IPS-15b (cell line): ENCODE measurements around the gene ECPAS.
"Not testable (repeated sequence)": the region's sequence is repeated elsewhere in the genome, so short reads cannot be mapped to it uniquely, and the experiment has no call there.

ENCODE experiments used
- H3K27me3 ChIP-seq: one replicate; pipeline ENCODE4 v1.6.1; 2013; ENCODE audit warnings: low read length; ENCODE audit not compliant: control insufficient read depth, insufficient read depth
- H3K36me3 ChIP-seq: one replicate; pipeline ENCODE4 v1.6.1; 2013; ENCODE audit warnings: low read length; ENCODE audit not compliant: control insufficient read depth, insufficient read depth
- H3K4me1 ChIP-seq: one replicate; pipeline ENCODE4 v1.6.1; 2013; ENCODE audit warnings: mild to moderate bottlenecking, low read length; ENCODE audit not compliant: control insufficient read depth, insufficient read depth
- H3K4me3 ChIP-seq: one replicate; pipeline ENCODE4 v1.5.1; 2013; ENCODE audit warnings: low read depth, low read length
- H3K9ac ChIP-seq: one replicate; pipeline ENCODE4 v1.6.1; 2013; ENCODE audit warnings: low read depth, mild to moderate bottlenecking, low read length
- H3K9me3 ChIP-seq: one replicate; pipeline ENCODE4 v1.6.1; 2013; ENCODE audit warnings: mild to moderate bottlenecking, low read length; ENCODE audit not compliant: control insufficient read depth, insufficient read depth

Gene ECPAS

GRCh38 chr9:111405701-111406100 is 78.5 kb downstream of the ECPAS start:
- Histone ChIP-seq H3K36me3 (peaks cover 9% of the 10 kb centered on the region), H3K4me1 (peaks cover 8% of the 10 kb centered on the region), H3K9ac (no peak overlapping the region)

DNA sequence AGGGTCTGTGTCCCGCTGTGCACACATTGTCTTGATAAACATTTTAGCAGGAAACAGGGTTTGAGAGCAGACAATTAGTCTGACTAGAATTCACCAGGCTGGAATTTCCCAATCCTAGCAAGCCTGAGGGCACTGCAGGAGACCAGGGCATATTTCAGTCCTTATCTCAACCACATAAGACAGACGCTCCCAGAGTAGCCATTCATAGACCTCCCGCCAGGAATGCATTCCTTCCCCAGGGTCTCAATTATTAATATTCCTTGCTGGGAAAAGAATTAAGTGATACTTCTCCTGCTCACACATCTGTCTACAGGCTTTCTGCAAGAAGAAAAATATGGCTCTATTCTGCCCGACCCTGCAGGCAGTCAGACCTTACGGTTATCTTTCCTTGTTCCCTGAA is 82.7 kb downstream of the ECPAS start:
- not testable (repeated sequence) for H3K4me1 ChIP-seq, H3K27me3 ChIP-seq, H3K9ac ChIP-seq, H3K4me3 ChIP-seq, H3K9me3 ChIP-seq, H3K36me3 ChIP-seq

More at GRCh38 chr9:111405701-111406100, 78.5 kb downstream of the ECPAS start:
- no peaks in the 10 kb centered on the region for H3K27me3 ChIP-seq
- no peak overlapping the region for H3K4me3 ChIP-seq
- no peaks in the 10 kb centered on the region for H3K9me3 ChIP-seq

DNA sequence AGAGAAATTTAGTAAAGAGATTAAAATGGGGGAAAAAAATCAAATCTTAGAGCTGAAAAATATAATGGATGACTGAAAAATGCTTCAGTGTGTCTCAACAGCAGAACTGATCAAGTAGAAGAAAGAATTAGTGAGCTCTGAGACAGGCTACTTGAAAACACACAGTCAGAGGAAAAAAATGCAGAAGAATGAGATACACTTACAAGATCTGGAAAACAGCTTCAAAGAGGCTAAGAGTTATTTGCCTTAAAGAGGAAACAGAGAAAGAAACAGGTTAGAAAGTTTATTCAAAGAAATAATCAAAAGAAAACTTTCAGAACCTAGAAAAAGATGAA is 83.7 kb downstream of the ECPAS start:
- H3K4me3 ChIP-seq: no peak overlapping the region
- no peaks in the 10 kb centered on the region for H3K27me3 ChIP-seq
- H3K36me3 ChIP-seq: peaks cover 6% of the 10 kb centered on the region
- no peaks in the 10 kb centered on the region for H3K9me3 ChIP-seq
- no peak overlapping the region for H3K9ac ChIP-seq
- H3K4me1 ChIP-seq: no peaks in the 10 kb centered on the region

DNA sequence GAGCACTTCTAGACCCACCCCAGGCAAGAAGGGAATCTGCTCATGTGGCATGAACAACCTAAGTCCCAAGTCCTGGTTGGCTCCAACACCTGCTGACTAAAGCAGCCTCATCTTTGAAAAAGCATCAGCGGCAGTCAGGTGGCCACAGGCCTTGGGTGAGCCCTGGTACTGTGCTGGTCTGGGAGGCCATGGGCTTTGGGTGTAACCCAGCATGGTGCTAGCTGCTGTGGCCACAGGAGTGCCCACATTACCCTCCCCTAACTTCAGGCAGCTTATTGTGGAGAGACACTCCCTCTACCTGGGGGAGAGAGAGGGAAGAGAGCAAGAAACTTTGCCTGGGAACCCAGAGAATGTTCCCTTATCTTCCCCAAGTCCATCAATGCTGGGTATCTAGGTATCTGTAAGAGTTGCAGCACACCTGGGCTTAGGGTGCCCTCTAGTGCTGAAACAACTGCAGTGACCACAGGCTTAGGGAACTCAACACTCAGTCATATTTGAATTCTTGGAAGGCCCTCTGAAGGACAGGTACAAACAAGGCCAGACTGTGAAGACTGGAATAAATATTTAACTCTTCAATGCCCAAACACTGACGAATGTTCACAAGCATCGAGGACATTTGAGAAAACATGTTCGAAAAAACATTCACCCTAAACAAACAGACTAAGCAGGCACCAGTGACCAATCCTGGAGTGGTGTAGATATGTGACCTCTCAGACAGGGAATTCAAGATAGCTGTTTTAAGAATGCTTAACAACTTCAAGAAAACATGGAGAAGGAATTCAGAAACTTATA is 84.2 kb downstream of the ECPAS start:
- Histone ChIP-seq H3K4me1 (no peaks in the 10 kb centered on the region), H3K4me3 (no peak overlapping the region), H3K27me3 (no peaks in the 10 kb centered on the region), H3K9me3 (no peaks in the 10 kb centered on the region), H3K36me3 (peaks cover 11% of the 10 kb centered on the region), H3K9ac (no peak overlapping the region)

- Histone ChIP-seq H3K4me1 (no peaks in the 10 kb centered on the region), H3K27me3 (no peaks in the 10 kb centered on the region), H3K36me3 (peaks cover 12% of the 10 kb centered on the region), H3K4me3 (no peak overlapping the region), H3K9me3 (no peaks in the 10 kb centered on the region), H3K9ac (no peak overlapping the region)
These were observed 84.9 kb downstream of the ECPAS start for GRCh38 chr9:111399211-111399739.

DNA sequence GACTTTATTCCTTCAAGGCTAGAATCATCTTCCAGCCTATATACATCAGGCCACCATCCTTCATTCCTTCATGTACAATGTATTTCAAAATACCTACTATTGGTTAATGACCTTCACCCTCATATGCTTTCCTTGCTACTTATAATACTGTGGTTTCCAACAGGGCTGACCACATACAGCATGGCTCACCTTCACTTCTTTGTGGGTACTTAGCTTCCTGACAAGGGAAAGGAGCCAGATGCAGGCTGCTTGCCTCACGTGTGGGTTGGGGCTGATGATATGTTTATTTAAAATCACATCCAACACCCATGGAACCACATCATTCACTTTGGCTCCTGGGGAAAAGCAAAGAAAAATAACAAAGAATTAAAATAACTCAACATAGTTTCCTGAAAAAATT is 90.2 kb downstream of the ECPAS start:
- H3K9ac ChIP-seq: no peak overlapping the region
- peaks cover 19% of the 10 kb centered on the region for H3K36me3 ChIP-seq
- no peaks in the 10 kb centered on the region for H3K9me3 ChIP-seq
- no peaks in the 10 kb centered on the region for H3K4me1 ChIP-seq
- no peaks in the 10 kb centered on the region for H3K27me3 ChIP-seq
- H3K4me3 ChIP-seq: no peak overlapping the region

DNA sequence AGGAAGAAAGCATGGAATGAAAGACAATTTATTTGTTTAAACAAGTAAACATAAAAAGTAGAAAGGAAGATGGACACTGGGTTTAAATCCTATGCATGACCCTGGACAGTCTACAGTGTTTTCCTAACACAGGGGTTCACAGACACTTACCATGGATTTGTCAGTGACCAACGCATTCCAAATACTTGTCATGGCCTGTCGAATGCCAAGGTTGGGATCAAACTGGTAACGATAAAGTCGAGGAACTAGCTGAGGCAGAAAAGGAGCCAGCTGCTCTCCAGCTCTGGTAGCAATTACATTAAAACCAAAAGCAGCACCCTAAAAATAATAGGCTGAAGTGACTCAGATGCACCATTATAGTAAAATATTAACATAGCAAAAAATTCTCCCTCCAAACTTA is 94.8 kb downstream of the ECPAS start:
- H3K27me3 ChIP-seq: no peaks in the 10 kb centered on the region
- no peak overlapping the region for H3K4me3 ChIP-seq
- H3K9ac ChIP-seq: no peak overlapping the region
- no peaks in the 10 kb centered on the region for H3K4me1 ChIP-seq
- no peaks in the 10 kb centered on the region for H3K9me3 ChIP-seq
- peaks cover 14% of the 10 kb centered on the region for H3K36me3 ChIP-seq

DNA sequence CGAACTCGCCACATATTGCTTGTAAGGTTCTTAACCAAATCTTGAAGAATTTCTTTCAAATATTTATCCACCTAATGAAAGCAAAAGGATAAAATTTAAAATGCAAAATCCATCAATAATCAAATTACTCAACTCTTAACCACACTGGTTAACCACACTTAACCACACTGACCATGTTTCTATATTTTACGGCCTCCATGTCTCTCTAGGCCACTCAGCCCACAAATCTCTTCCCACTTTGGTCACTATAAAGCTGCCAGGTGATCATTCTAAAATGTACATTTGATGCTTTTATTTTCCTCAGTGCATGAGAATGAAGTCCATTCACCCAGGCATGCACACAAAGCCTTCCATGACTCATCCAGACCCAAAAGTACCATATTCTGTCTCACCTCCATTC is 97.8 kb downstream of the ECPAS start:
- H3K27me3 ChIP-seq: no peaks in the 10 kb centered on the region
- peaks cover 23% of the 10 kb centered on the region for H3K36me3 ChIP-seq
- H3K4me1 ChIP-seq: no peaks in the 10 kb centered on the region
- no peak overlapping the region for H3K9ac ChIP-seq
- H3K4me3 ChIP-seq: no peak overlapping the region
- H3K9me3 ChIP-seq: no peaks in the 10 kb centered on the region

- no peaks in the 10 kb centered on the region for H3K9me3 ChIP-seq
- H3K4me1 ChIP-seq: no peaks in the 10 kb centered on the region
- no peak overlapping the region for H3K9ac ChIP-seq
- no peaks in the 10 kb centered on the region for H3K27me3 ChIP-seq
- peaks cover 17% of the 10 kb centered on the region for H3K36me3 ChIP-seq
- H3K4me3 ChIP-seq: no peak overlapping the region
These were observed 103.2 kb downstream of the ECPAS start for GRCh38 chr9:111381006-111381405.

GRCh38 chr9:111375817-111376564 is 108.2 kb downstream of the ECPAS start:
- H3K9ac ChIP-seq: no peak overlapping the region
- H3K4me3 ChIP-seq: no peak overlapping the region
- H3K27me3 ChIP-seq: no peaks in the 10 kb centered on the region
- H3K4me1 ChIP-seq: no peaks in the 10 kb centered on the region
- no peaks in the 10 kb centered on the region for H3K9me3 ChIP-seq
- H3K36me3 ChIP-seq: peaks cover 18% of the 10 kb centered on the region

DNA sequence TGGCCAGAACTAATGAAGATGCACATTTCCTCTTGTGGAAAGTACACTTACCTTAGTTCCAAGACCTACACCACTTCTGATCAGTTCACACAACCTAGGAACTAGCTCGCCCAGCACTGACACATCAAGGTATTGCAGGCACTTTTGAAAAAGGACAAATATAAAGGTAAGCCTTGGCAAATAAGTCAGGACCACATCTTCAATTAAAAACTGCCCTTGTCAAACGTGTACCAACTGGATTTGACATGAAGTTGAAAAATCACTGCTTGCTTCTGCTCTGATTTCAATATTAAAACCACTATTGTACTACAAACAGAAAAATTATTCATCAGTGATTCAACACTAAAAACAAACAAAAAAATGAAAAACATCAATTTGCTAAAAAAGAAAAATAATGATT is 109.1 kb downstream of the ECPAS start:
- H3K36me3 ChIP-seq: peaks cover 23% of the 10 kb centered on the region
- no peak overlapping the region for H3K9ac ChIP-seq
- H3K4me3 ChIP-seq: no peak overlapping the region
- no peaks in the 10 kb centered on the region for H3K27me3 ChIP-seq
- H3K9me3 ChIP-seq: no peaks in the 10 kb centered on the region
- no peaks in the 10 kb centered on the region for H3K4me1 ChIP-seq

DNA sequence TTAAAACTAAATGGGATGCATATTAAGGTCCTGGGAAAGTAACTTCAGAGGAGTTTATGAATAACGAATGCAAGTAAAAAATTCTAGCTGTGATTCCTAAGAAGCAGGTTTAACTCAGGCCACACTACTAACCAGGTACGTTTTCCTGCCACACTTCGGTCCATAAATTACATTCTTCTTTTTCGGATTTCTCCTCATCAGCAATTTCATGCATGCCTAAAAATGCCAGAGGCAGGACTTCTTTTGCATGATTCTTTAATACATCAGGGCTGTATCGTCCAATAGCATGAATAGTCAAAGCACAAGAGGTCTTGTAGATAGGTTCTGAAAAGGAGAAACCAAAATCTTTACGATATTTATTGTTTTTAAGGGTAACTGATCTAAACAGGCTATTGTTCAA is 111.9 kb downstream of the ECPAS start:
- H3K36me3 ChIP-seq: peaks cover 26% of the 10 kb centered on the region
- H3K27me3 ChIP-seq: no peaks in the 10 kb centered on the region
- H3K9ac ChIP-seq: no peak overlapping the region
- H3K4me1 ChIP-seq: no peaks in the 10 kb centered on the region
- no peaks in the 10 kb centered on the region for H3K9me3 ChIP-seq
- H3K4me3 ChIP-seq: no peak overlapping the region
